GM12892 (cell line): ENCODE results near the gene FOXA3.

Experiments used
- POLR2A ChIP-seq: IDR thresholded peaks from 2 replicates; pipeline ENCODE4 v1.6.1; 2011; ENCODE audit warnings: low read depth, low read length, control low read depth
- POLR2AphosphoS5 ChIP-seq: IDR thresholded peaks from 2 replicates; pipeline ENCODE4 v1.6.1; 2011; ENCODE audit warnings: low read depth, low read length, control low read depth
- TAF1 ChIP-seq: IDR thresholded peaks from 2 replicates; pipeline ENCODE4 v1.6.1; 2011; ENCODE audit warnings: low read depth, mild to moderate bottlenecking, control low read depth, low read length, borderline replicate concordance

- TF ChIP-seq POLR2AphosphoS5, result no peak
- no peak for TF ChIP-seq POLR2A
- no peak for TF ChIP-seq TAF1
These were observed 44.4 kb upstream of the FOXA3 start for GRCh38 chr19:45819769-45820168.
